Ecto neural progenitor cell (in vitro differentiated cells): Measurements from ENCODE around the gene LARP7.
"Not testable (repeated sequence)": the region's sequence is repeated elsewhere in the genome, so short reads cannot be mapped to it uniquely, and the experiment has no call there.

ENCODE experiments used
- DNase-seq: peaks from one replicate; pipeline ENCODE4 v3.0.0-alpha.2; 2018; ENCODE audit warnings: low spot score

Gene LARP7

GRCh38 chr4:112650332-112650731, 13.4 kb downstream of the LARP7 start:
- no peak for DNase-seq

GRCh38 chr4:112651641-112652040, 14.7 kb downstream of the LARP7 start:
- DNase-seq, result no peak

- DNase-seq, result no peak
Observed at GRCh38 chr4:112652216-112652615, 15.3 kb downstream of the LARP7 start.

- DNase-seq, result no peak
Observed at GRCh38 chr4:112655270-112655669, 18.3 kb downstream of the LARP7 start.

- DNase-seq, result not testable (repeated sequence)
Observed at GRCh38 chr4:112656115-112656514, 19.2 kb downstream of the LARP7 start.

GRCh38 chr4:112664611-112665010, 27.7 kb downstream of the LARP7 start:
- no peak for DNase-seq

- no peak for DNase-seq
Observed at GRCh38 chr4:112668131-112668530, 31.2 kb downstream of the LARP7 start.

GRCh38 chr4:112673076-112673475, 36.1 kb downstream of the LARP7 start:
- no peak for DNase-seq

GRCh38 chr4:112673686-112674085, 36.7 kb downstream of the LARP7 start:
- no peak for DNase-seq

GRCh38 chr4:112674376-112674775, 37.4 kb downstream of the LARP7 start:
- no peak for DNase-seq

GRCh38 chr4:112677519-112678091, 40.7 kb downstream of the LARP7 start:
- DNase-seq, result no peak

- DNase-seq, result no peak
Observed at GRCh38 chr4:112680996-112681395, 44.1 kb downstream of the LARP7 start.

GRCh38 chr4:112693507-112693906, 56.6 kb downstream of the LARP7 start:
- no peak for DNase-seq

GRCh38 chr4:112700679-112701078, 63.7 kb downstream of the LARP7 start:
- no peak for DNase-seq

- no peak for DNase-seq
Observed at GRCh38 chr4:112702892-112703291, 65.9 kb downstream of the LARP7 start.

- DNase-seq, result no peak
Observed at GRCh38 chr4:112704322-112704721, 67.4 kb downstream of the LARP7 start.

- peak; percentile 67 for DNase-seq
Observed at GRCh38 chr4:112704991-112705845, 68.3 kb downstream of the LARP7 start.

- DNase-seq, result peak; percentile 68
Observed at GRCh38 chr4:112705891-112706839, 69.2 kb downstream of the LARP7 start.

- DNase-seq, result no peak
Observed at GRCh38 chr4:112706840-112707207, 69.9 kb downstream of the LARP7 start.
